ENCODE data around the gene PIK3IP1. TPM values are rescaled to one million over a fixed set of nuclear protein-coding genes. Genes with fewer than 3 reads are reported as not detected.
A peak's percentile ranks its signal among the peaks of the same experiment; 100 is the strongest.

Gene PIK3IP1
- total RNA-seq, 1 experiment from 2014 or later = 0.87 TPM

DNA sequence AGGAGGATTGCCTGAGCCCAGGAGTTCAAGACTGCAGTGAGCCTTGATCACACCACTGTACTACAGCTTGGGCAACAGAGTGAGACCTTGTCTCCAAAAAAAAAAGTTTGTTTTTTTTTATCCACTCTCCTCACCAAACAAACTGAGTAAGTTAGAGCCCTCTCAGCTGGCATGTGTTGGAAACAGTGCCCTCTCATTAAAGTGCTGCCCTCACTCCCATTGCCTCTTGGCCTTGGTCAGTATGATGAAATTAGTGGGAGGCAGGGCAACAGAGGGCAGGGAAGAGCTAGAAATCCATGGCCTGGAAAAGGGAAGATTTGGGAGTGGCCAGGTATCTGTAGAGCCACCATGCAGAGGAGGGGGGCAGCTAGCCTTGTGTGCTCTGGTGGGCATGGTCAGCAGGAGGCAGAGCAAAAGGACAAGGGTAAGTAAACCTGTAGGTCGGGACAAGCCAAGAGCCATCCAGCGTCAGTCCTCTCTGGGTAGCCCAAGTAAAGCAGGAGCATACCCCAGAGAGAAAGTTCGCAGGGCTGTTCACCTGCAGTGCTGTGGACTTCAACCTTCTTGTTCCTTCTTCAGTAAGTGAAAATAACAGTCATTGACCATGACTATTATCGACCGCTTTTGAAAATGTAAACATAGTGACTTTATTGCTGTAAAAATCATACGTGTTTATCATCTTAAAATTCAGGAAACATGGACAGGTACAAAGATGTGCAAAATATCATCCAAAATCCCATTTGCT is 28.2 kb downstream of the PIK3IP1 start:
- no peak overlapping the region for H4K91ac ChIP-seq (ENCODE audit: insufficient read length, low read depth, low read length)
- H3K4ac ChIP-seq (ENCODE audit: low read depth, low read length) = no peak overlapping the region

More for the DNA sequence above, 28.2 kb downstream of the PIK3IP1 start:
- no peak overlapping the region for H2BK15ac ChIP-seq (ENCODE audit: low read depth, low read length)
- H4K20me1 ChIP-seq (ENCODE audit: control insufficient read depth, insufficient read depth, insufficient read length) = no peaks in the 10 kb centered on the region
- no peak overlapping the region for H3K9ac ChIP-seq (ENCODE audit: extremely low read depth, insufficient read length, low read length)
- H3K27ac Mint-ChIP-seq = peak overlapping the region in 2 of 3 experiments; percentile 51 to 59; a peak in 3 of 7 replicates
- no peak overlapping the region for H3K23ac ChIP-seq (ENCODE audit: insufficient read length, low read depth, low read length)
- H4K5ac ChIP-seq (ENCODE audit: insufficient read length, low read depth, low read length) = no peak overlapping the region
- no peak overlapping the region for H2BK12ac ChIP-seq (ENCODE audit: insufficient read length, low read depth, low read length)
- WGBS (ENCODE audit: extremely low coverage, insufficient read length, low lambda C conversion rate) = no CpG with 5 or more reads among the region's 6 CpGs
- TF ChIP-seq, protein P1, sequence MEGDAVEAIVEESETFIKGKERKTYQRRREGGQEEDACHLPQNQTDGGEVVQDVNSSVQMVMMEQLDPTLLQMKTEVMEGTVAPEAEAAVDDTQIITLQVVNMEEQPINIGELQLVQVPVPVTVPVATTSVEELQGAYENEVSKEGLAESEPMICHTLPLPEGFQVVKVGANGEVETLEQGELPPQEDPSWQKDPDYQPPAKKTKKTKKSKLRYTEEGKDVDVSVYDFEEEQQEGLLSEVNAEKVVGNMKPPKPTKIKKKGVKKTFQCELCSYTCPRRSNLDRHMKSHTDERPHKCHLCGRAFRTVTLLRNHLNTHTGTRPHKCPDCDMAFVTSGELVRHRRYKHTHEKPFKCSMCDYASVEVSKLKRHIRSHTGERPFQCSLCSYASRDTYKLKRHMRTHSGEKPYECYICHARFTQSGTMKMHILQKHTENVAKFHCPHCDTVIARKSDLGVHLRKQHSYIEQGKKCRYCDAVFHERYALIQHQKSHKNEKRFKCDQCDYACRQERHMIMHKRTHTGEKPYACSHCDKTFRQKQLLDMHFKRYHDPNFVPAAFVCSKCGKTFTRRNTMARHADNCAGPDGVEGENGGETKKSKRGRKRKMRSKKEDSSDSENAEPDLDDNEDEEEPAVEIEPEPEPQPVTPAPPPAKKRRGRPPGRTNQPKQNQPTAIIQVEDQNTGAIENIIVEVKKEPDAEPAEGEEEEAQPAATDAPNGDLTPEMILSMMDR (conservative IDR thresholded peaks at IDR 0.05) = no peak
- no peak overlapping the region for H3T11ph ChIP-seq (ENCODE audit: low read length)
- H3K56ac ChIP-seq (ENCODE audit: insufficient read length, low read depth, low read length) = no peak overlapping the region
- H3K4me2 ChIP-seq (ENCODE audit: insufficient read depth, insufficient read length, low read length) = no peak overlapping the region
- H3K18ac ChIP-seq (ENCODE audit: insufficient read length, low read depth, low read length) = no peak overlapping the region
- no peaks in the 10 kb centered on the region for H3K27me3 ChIP-seq (ENCODE audit: insufficient read depth, low read length)
- peaks cover 20 to 76% (median 65%) of the 10 kb centered on the region in 3 experiments for H3K36me3 Mint-ChIP-seq (ENCODE audit: insufficient read depth in 1 of 3, low read depth in 3 of 3)
- no peak overlapping the region for H2BK5ac ChIP-seq (ENCODE audit: insufficient read length, low read length)
- H3K23me2 ChIP-seq (ENCODE audit: insufficient read length, low read depth, low read length, poor library complexity, severe bottlenecking) = no peaks in the 10 kb centered on the region
- no peak for DNase-seq
- H3K4me3 Mint-ChIP-seq = no peak overlapping the region
- H4K8ac ChIP-seq (replicated peaks; ENCODE audit: insufficient read length, low read depth, low read length) = no peak overlapping the region
- no peaks in the 10 kb centered on the region for H3K79me2 ChIP-seq (ENCODE audit: insufficient read depth, low read length)
- H3K27ac ChIP-seq (ENCODE audit: insufficient read length, low read depth, low read length) = no peak overlapping the region
- H2BK120ac ChIP-seq (ENCODE audit: low read depth, low read length, poor library complexity, severe bottlenecking) = no peak overlapping the region
- H2BK20ac ChIP-seq (ENCODE audit: low read depth, low read length, poor library complexity, severe bottlenecking) = no peak overlapping the region
- H3K14ac ChIP-seq (ENCODE audit: insufficient read depth, low read length) = no peak overlapping the region
- no peaks in the 10 kb centered on the region for H3K9me3 ChIP-seq (ENCODE audit: control insufficient read depth, low read depth, low read length)
- no peaks in the 10 kb centered on the region for H3K4me1 ChIP-seq (ENCODE audit: insufficient read depth, low read length)
- H3K27me3 Mint-ChIP-seq (ENCODE audit: low read depth) = no peaks in the 10 kb centered on the region
- no peaks in the 10 kb centered on the region for H3K9me3 Mint-ChIP-seq
- H3K4me1 Mint-ChIP-seq = peaks cover 3 to 4% of the 10 kb centered on the region in 2 experiments; a peak in 2 of 4 replicates
- no peaks in the 10 kb centered on the region for H3K79me1 ChIP-seq (ENCODE audit: insufficient read depth, low read depth, low read length, poor library complexity, severe bottlenecking)
- H2AK5ac ChIP-seq (ENCODE audit: insufficient read length, low read length) = no peak overlapping the region
- no peak overlapping the region for H2AFZ ChIP-seq (ENCODE audit: low read length)
